Neural progenitor cell (in vitro differentiated cells): ENCODE measurements around the gene RHOBTB3. TPM values are rescaled to one million over a fixed set of nuclear protein-coding genes. Genes with fewer than 3 reads are reported as not detected.

Source experiments
- DNase-seq: peaks from one replicate; pipeline ENCODE4 v3.0.0-alpha.2; 2016; ENCODE audit warnings: low spot score
- H2AFZ ChIP-seq: fragments of 200-600 bp; sonication (generic); replicated peaks from 2 replicates; pipeline ENCODE4 v1.6.1; 2016; ENCODE audit warnings: antibody characterized with exemption
- H3F3A ChIP-seq: fragments of 200-600 bp; sonication (generic); 2 replicates; pipeline ENCODE4 v1.6.1; 2016; ENCODE audit warnings: antibody characterized with exemption, low read depth
- H3K27ac ChIP-seq: fragments of 200-600 bp; sonication (generic); 2 replicates; pipeline ENCODE4 v1.5.1; 2016; ENCODE audit warnings: mild to moderate bottlenecking
- H3K27me3 ChIP-seq: fragments of 200-600 bp; sonication (generic); 2 replicates; pipeline ENCODE4 v1.6.1; 2016; ENCODE audit warnings: mild to moderate bottlenecking, moderate library complexity
- H3K36me3 ChIP-seq: fragments of 200-600 bp; sonication (generic); 2 replicates; pipeline ENCODE4 v1.5.1; 2016
- H3K4me1 ChIP-seq: fragments of 200-600 bp; sonication (generic); 2 replicates; pipeline ENCODE4 v1.6.1; 2016; ENCODE audit warnings: mixed run types
- H3K4me2 ChIP-seq: fragments of 200-600 bp; sonication (generic); 2 replicates; pipeline ENCODE4 v1.6.1; 2016
- H3K4me3 ChIP-seq: fragments of 200-600 bp; sonication (generic); 2 replicates; pipeline ENCODE4 v1.5.1; 2016
- H3K79me2 ChIP-seq: fragments of 200-600 bp; sonication (generic); 2 replicates; pipeline ENCODE4 v1.6.1; 2016; ENCODE audit warnings: low read depth
- H3K9ac ChIP-seq: fragments of 200-600 bp; sonication (generic); 2 replicates; pipeline ENCODE4 v1.6.1; 2016
- H3K9me3 ChIP-seq: fragments of 200-600 bp; sonication (generic); 2 replicates; pipeline ENCODE4 v1.5.1; 2016; ENCODE audit warnings: low read depth
- H4K20me1 ChIP-seq: fragments of 200-600 bp; sonication (generic); 2 replicates; pipeline ENCODE4 v1.6.1; 2016; ENCODE audit warnings: low read depth
- H3K27ac Mint-ChIP-seq: 3 replicates; pipeline ENCODE4 v1.8.0; 2021; ENCODE audit warnings: mixed read lengths
- H3K27me3 Mint-ChIP-seq: 2 replicates; pipeline ENCODE4 v1.8.0; 2022; ENCODE audit warnings: low read depth, mild to moderate bottlenecking, inconsistent platforms, moderate library complexity, mixed read lengths; ENCODE audit not compliant: insufficient read depth
- H3K36me3 Mint-ChIP-seq: 3 replicates; pipeline ENCODE4 v1.8.0; 2021; ENCODE audit warnings: mixed read lengths
- H3K4me1 Mint-ChIP-seq: 3 replicates; pipeline ENCODE4 v1.8.0; 2021; ENCODE audit warnings: mixed read lengths
- H3K4me3 Mint-ChIP-seq: 3 replicates; pipeline ENCODE4 v1.8.0; 2021; ENCODE audit warnings: mild to moderate bottlenecking, moderate library complexity, mixed read lengths
- H3K9me3 Mint-ChIP-seq: 3 replicates; pipeline ENCODE4 v1.8.0; 2020; ENCODE audit warnings: mixed read lengths
- CTCF ChIP-seq: fragments of 200-600 bp; sonication (generic); IDR thresholded peaks from 2 replicates; pipeline ENCODE4 v1.5.1; 2017; ENCODE audit warnings: antibody characterized with exemption, mild to moderate bottlenecking
- EZH2 ChIP-seq: fragments of 200-600 bp; sonication (generic); IDR thresholded peaks from 2 replicates; pipeline ENCODE4 v1.6.1; 2017; ENCODE audit warnings: antibody characterized with exemption, mild to moderate bottlenecking, moderate library complexity
- EZH2phosphoT487 ChIP-seq: fragments of 200-600 bp; sonication (generic); IDR thresholded peaks from 2 replicates; pipeline ENCODE4 v1.6.1; 2017; ENCODE audit warnings: antibody characterized with exemption
- total RNA-seq: library from RNA; depleted of rRNA; stranded (reverse); fragments of >200 nt; gene quantifications from 2 replicates; pipeline ENCODE4 v1.2.3, GENCODE V29; 2015; ENCODE audit warnings: low replicate concordance

The RHOBTB3 gene
- total RNA-seq, 1 donor from 2014 or later = 3.6 TPM

GRCh38 chr5:95718203-95718602, 12.9 kb upstream of the RHOBTB3 start:
- Mint-ChIP-seq H3K36me3 (no peaks in the 10 kb centered on the region), H3K27ac (no peak overlapping the region), H3K27me3 (peaks cover 4% of the 10 kb centered on the region), H3K9me3 (no peaks in the 10 kb centered on the region), H3K4me3 (no peak overlapping the region), H3K4me1 (peaks cover 3% of the 10 kb centered on the region)
- H4K20me1 ChIP-seq = no peaks in the 10 kb centered on the region
- H3K9ac ChIP-seq = no peak overlapping the region
- H3K4me3 ChIP-seq = no peak overlapping the region
- no peak overlapping the region for H2AFZ ChIP-seq
- TF ChIP-seq CTCF = no peak
- TF ChIP-seq EZH2phosphoT487 = no peak
- no peak for TF ChIP-seq EZH2
- H3F3A ChIP-seq = no peaks in the 10 kb centered on the region
- no peaks in the 10 kb centered on the region for H3K27me3 ChIP-seq
- no peak overlapping the region for H3K4me2 ChIP-seq
- H3K79me2 ChIP-seq = no peaks in the 10 kb centered on the region
- no peaks in the 10 kb centered on the region for H3K36me3 ChIP-seq
- no peaks in the 10 kb centered on the region for H3K9me3 ChIP-seq
- H3K27ac ChIP-seq = no peak overlapping the region
- no peak for DNase-seq
- H3K4me1 ChIP-seq = no peaks in the 10 kb centered on the region

- H3K27me3 ChIP-seq = no peaks in the 10 kb centered on the region
- H3K9ac ChIP-seq = no peak overlapping the region
- no peaks in the 10 kb centered on the region for H3K4me1 ChIP-seq
- no peak overlapping the region for H3K4me2 ChIP-seq
- H3K4me3 ChIP-seq = no peak overlapping the region
- H3F3A ChIP-seq = no peaks in the 10 kb centered on the region
- no peak overlapping the region for H3K4me3 Mint-ChIP-seq
- peaks cover 4% of the 10 kb centered on the region for H3K27me3 Mint-ChIP-seq
- H3K79me2 ChIP-seq = no peaks in the 10 kb centered on the region
- no peaks in the 10 kb centered on the region for H3K36me3 ChIP-seq
- no peak for DNase-seq
- H4K20me1 ChIP-seq = no peaks in the 10 kb centered on the region
- no peak overlapping the region for H2AFZ ChIP-seq
- peaks cover 3% of the 10 kb centered on the region for H3K4me1 Mint-ChIP-seq
- no peak overlapping the region for H3K27ac ChIP-seq
- H3K9me3 ChIP-seq = no peaks in the 10 kb centered on the region
- TF ChIP-seq EZH2phosphoT487 (no peak), EZH2 (no peak), CTCF (no peak)
- H3K9me3 Mint-ChIP-seq = no peaks in the 10 kb centered on the region
- no peak overlapping the region for H3K27ac Mint-ChIP-seq
- no peaks in the 10 kb centered on the region for H3K36me3 Mint-ChIP-seq
Observed at GRCh38 chr5:95718738-95719137, 12.4 kb upstream of the RHOBTB3 start.

- H2AFZ ChIP-seq = no peak overlapping the region
- H3K4me2 ChIP-seq = no peak overlapping the region
- Mint-ChIP-seq H3K4me3 (no peak overlapping the region), H3K9me3 (no peaks in the 10 kb centered on the region), H3K27ac (no peak overlapping the region), H3K4me1 (peaks cover 3% of the 10 kb centered on the region), H3K27me3 (peaks cover 4% of the 10 kb centered on the region), H3K36me3 (no peaks in the 10 kb centered on the region)
- H3F3A ChIP-seq = no peaks in the 10 kb centered on the region
- no peak for DNase-seq
- H3K4me1 ChIP-seq = no peaks in the 10 kb centered on the region
- no peak overlapping the region for H3K27ac ChIP-seq
- no peaks in the 10 kb centered on the region for H3K27me3 ChIP-seq
- H3K36me3 ChIP-seq = no peaks in the 10 kb centered on the region
- no peaks in the 10 kb centered on the region for H4K20me1 ChIP-seq
- TF ChIP-seq CTCF (no peak), EZH2 (no peak), EZH2phosphoT487 (no peak)
- no peaks in the 10 kb centered on the region for H3K9me3 ChIP-seq
- H3K9ac ChIP-seq = no peak overlapping the region
- no peaks in the 10 kb centered on the region for H3K79me2 ChIP-seq
- H3K4me3 ChIP-seq = no peak overlapping the region
Observed at GRCh38 chr5:95720094-95720786, 10.9 kb upstream of the RHOBTB3 start.
